ENCODE data around the gene NUP133. TPM values are rescaled to one million over a fixed set of nuclear protein-coding genes. Genes with fewer than 3 reads are reported as not detected.

NUP133 gene
- total and polyA plus RNA-seq, 2 of the 4 experiments (the other 2 are of a cell fraction): 13.4 to 30.5 TPM

- Histone ChIP-seq H3K36me3 (ENCODE audit: control insufficient read depth, insufficient read depth, low read length) (peaks cover 38% of the 10 kb centered on the region), H3K56ac (ENCODE audit: extremely low read depth, insufficient read depth, low read length) (no peak overlapping the region), H2AK5ac (ENCODE audit: low read depth, low read length) (no peak overlapping the region), H3K27ac (ENCODE audit: insufficient read depth, low read length) (no peak overlapping the region), H3K14ac (replicated peaks; ENCODE audit: low read depth, low read length) (no peak overlapping the region), H4K5ac (ENCODE audit: low read depth, low read length) (no peak overlapping the region), H2AFZ (replicated peaks; ENCODE audit: low read length, poor library complexity) (no peak overlapping the region), H2BK15ac (ENCODE audit: low read depth, low read length) (no peak overlapping the region), H4K20me1 (ENCODE audit: insufficient read depth, low read length) (no peaks in the 10 kb centered on the region), H4K8ac (ENCODE audit: low read depth in 2 of 2, low read length in 2 of 2) (no peak overlapping the region), H3K9ac (ENCODE audit: low read depth, low read length) (no peak overlapping the region), H3K79me1 (ENCODE audit: low read depth in 1 of 2, low read length in 2 of 2) (peaks cover 9% of the 10 kb centered on the region in 2 experiments; a peak in 2 of 4 replicates), H3K23ac (ENCODE audit: low read depth, low read length) (no peak overlapping the region), H3K4ac (ENCODE audit: low read depth, low read length) (no peak overlapping the region), H2BK5ac (ENCODE audit: low read depth, low read length, poor library complexity, severe bottlenecking) (no peak overlapping the region), H4K91ac (ENCODE audit: insufficient read depth, low read depth, low read length) (no peak overlapping the region), H3K18ac (ENCODE audit: low read depth, low read length) (no peak overlapping the region), H2BK20ac (ENCODE audit: low read depth, low read length) (no peak overlapping the region), H2BK120ac (ENCODE audit: low read depth, low read length) (no peak overlapping the region), H3K9me1 (ENCODE audit: insufficient read depth, low read length) (no peaks in the 10 kb centered on the region), H3K4me3 (ENCODE audit: insufficient read depth, low read depth, low read length) (no peak overlapping the region), H3K27me3 (ENCODE audit: control insufficient read depth, insufficient read depth, low read length) (no peaks in the 10 kb centered on the region), H3K9me3 (ENCODE audit: control insufficient read depth, insufficient read depth, low read length) (no peaks in the 10 kb centered on the region), H2AK9ac (replicated peaks; ENCODE audit: low read depth, low read length, poor library complexity) (no peak overlapping the region), H3K4me2 (ENCODE audit: low read depth, low read length) (no peak overlapping the region), H3K4me1 (ENCODE audit: control insufficient read depth, insufficient read depth, low read length) (no peaks in the 10 kb centered on the region)
- ATAC-seq (ENCODE audit: low read depth): no peak
- dilution Hi-C loops (cut with HindIII; ENCODE audit: low sequenced_read_pairs, unreplicated experiment): no loop called here
- no TSS peak for BruUV-seq (replicated peaks)
- TF ChIP-seq BHLHE40 (IDR thresholded peaks at IDR 0.05; ENCODE audit: low read depth, low read length) (no peak), NFE2L2 (IDR thresholded peaks at IDR 0.05; ENCODE audit: low read depth, low read length) (no peak), SMC3 (IDR thresholded peaks at IDR 0.05; ENCODE audit: low read depth, low read length) (no peak), RFX5 (IDR thresholded peaks at IDR 0.05; ENCODE audit: low read depth, low read length) (no peak), MAFK (IDR thresholded peaks at IDR 0.05; ENCODE audit: low read depth, low read length) (no peak), MAZ (IDR thresholded peaks at IDR 0.05; ENCODE audit: borderline replicate concordance, low read depth, low read length) (no peak)
- ChIA-PET CTCF (no interaction called here), POLR2A (ENCODE audit: unreplicated experiment) (no interaction called here)
- DNase-seq: no peak
- intact Hi-C loops (cut with micrococcal nuclease): no loop called here
- in situ Hi-C loops (cut with MboI; ENCODE audit: low sequenced_read_pairs): no loop called here
- no CpG with 5 or more reads among the region's 2 CpGs for WGBS, 2 experiments (ENCODE audit: extremely low coverage in 2 of 2, insufficient read length in 1 of 2)
Observed at GRCh38 chr1:229474509-229474908, 33.6 kb downstream of the NUP133 start.
